Central memory CD8-positive, alpha-beta T cell (primary cell): ENCODE results near the gene PHF5A.
"Not testable (repeated sequence)": the region's sequence is repeated elsewhere in the genome, so short reads cannot be mapped to it uniquely, and the experiment has no call there.

Experiments
- ATAC-seq: fragments of 150-1000 bp; cut with Tn5 transposase; replicated peaks from 2 replicates; pipeline ENCODE4 v1.10.0; 2022; ENCODE audit warnings: mild to moderate bottlenecking, moderate FRiP score, moderate number of reproducible peaks; ENCODE audit not compliant: poor library complexity, severe bottlenecking; ENCODE audit errors: extremely low read depth
- DNase-seq, 2 donors: peaks; one replicate each; pipeline ENCODE4 v3.0.0; 2021; ENCODE audit warnings: low spot score in 2 of 2
- H3K27ac Mint-ChIP-seq: one replicate; pipeline ENCODE4 v1.8.0; 2022; ENCODE audit warnings: low read depth, mild to moderate bottlenecking, moderate library complexity, mixed read lengths
- H3K27me3 Mint-ChIP-seq: one replicate; pipeline ENCODE4 v1.8.0; 2022; ENCODE audit warnings: mixed read lengths
- H3K36me3 Mint-ChIP-seq: one replicate; pipeline ENCODE4 v1.8.0; 2022; ENCODE audit warnings: mild to moderate bottlenecking, moderate library complexity, mixed read lengths; ENCODE audit not compliant: insufficient read depth
- H3K4me1 Mint-ChIP-seq: one replicate; pipeline ENCODE4 v1.8.0; 2022; ENCODE audit warnings: mixed read lengths
- H3K4me3 Mint-ChIP-seq: one replicate; pipeline ENCODE4 v1.8.0; 2022; ENCODE audit warnings: mild to moderate bottlenecking, moderate library complexity, mixed read lengths
- H3K9me3 Mint-ChIP-seq: one replicate; pipeline ENCODE4 v1.8.0; 2022; ENCODE audit warnings: mixed read lengths

PHF5A gene

DNA sequence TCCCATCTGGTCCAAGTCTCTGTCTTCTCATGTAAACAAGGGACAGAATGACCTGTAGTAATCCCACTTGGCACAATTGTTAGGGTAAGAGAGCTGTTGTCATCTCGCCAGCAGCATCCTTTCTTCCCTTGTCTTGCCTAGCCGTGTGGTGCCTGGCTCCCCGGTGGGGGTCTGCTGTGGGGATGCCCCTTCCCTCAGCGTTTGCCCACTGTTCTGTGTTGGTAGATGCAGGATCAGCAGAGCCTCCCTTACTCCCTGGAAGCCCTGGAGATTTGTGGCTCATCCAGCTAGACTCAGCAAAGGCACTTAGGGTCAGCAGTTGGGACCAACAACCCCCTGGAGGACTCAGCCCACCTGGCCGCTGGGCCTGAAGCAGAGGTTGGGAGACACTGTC, 13.4 kb upstream of the PHF5A start:
- no peak for ATAC-seq
- no peak overlapping the region for H3K4me3 Mint-ChIP-seq
- no peak overlapping the region for H3K27ac Mint-ChIP-seq
- no peaks in the 10 kb centered on the region for H3K9me3 Mint-ChIP-seq
- no peak for DNase-seq
- no peaks in the 10 kb centered on the region for H3K27me3 Mint-ChIP-seq
- H3K36me3 Mint-ChIP-seq = peaks cover 10% of the 10 kb centered on the region
- peaks cover 53% of the 10 kb centered on the region for H3K4me1 Mint-ChIP-seq

DNA sequence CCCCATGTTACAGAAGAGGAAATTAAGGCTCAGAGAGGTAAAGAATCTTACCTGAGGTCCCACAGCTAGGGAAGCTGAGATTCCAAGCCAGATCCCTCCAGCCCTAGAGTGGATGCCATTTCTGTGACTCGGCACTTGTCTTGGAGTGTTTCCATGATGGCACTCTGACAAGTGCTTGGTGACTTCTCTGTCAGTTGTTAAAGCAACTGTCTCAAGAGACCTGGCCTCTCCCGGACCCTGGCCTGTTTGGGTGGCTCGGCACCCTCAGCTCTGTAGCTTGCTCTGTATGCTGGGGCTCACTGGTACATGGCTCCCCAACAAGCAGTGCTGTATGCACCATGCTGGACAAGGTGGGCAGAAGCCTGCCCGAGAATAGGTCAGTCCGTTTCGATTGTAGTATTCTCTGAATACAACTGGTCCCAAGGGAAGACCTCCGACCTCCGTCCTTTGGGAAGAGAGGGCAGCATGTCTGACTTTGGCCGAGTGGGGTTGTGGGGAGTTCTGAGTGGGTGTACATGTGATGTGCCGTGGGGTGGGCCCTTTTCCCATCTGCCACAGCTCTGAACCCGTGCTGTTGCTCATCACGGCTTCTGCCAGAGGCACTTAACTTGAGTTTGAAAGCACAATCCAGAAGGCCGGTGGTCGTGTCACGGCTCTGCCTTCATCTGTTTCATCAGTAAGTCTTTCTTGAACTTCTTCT, 12.8 kb upstream of the PHF5A start:
- H3K4me1 Mint-ChIP-seq = peaks cover 48% of the 10 kb centered on the region
- no peak overlapping the region for H3K27ac Mint-ChIP-seq
- no peak overlapping the region for H3K4me3 Mint-ChIP-seq
- ATAC-seq (no peak), DNase-seq (no peak)
- no peaks in the 10 kb centered on the region for H3K9me3 Mint-ChIP-seq
- no peaks in the 10 kb centered on the region for H3K27me3 Mint-ChIP-seq
- H3K36me3 Mint-ChIP-seq = peaks cover 9% of the 10 kb centered on the region

DNA sequence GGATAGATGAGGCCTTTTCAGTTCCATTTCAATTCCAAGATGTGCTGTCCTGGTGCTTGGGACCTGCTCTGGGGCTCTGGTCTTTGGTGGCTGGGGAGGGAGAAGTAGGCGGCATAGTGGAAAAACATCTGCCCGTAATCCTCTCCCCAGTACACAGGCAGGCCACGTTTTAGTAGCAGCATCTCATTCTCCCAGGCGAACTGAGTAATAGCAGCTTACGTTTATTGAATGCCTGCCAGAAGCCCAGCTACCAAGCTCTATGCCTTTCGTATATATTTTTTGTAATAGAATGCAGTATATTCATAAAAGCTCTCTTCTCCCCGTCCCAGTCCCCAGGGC, 11.9 kb upstream of the PHF5A start:
- ATAC-seq (no peak), DNase-seq (no peak)
- Mint-ChIP-seq H3K4me1 (peaks cover 43% of the 10 kb centered on the region), H3K27ac (peak overlapping the region; percentile 68), H3K36me3 (peaks cover 9% of the 10 kb centered on the region), H3K9me3 (no peaks in the 10 kb centered on the region), H3K27me3 (no peaks in the 10 kb centered on the region), H3K4me3 (no peak overlapping the region)

DNA sequence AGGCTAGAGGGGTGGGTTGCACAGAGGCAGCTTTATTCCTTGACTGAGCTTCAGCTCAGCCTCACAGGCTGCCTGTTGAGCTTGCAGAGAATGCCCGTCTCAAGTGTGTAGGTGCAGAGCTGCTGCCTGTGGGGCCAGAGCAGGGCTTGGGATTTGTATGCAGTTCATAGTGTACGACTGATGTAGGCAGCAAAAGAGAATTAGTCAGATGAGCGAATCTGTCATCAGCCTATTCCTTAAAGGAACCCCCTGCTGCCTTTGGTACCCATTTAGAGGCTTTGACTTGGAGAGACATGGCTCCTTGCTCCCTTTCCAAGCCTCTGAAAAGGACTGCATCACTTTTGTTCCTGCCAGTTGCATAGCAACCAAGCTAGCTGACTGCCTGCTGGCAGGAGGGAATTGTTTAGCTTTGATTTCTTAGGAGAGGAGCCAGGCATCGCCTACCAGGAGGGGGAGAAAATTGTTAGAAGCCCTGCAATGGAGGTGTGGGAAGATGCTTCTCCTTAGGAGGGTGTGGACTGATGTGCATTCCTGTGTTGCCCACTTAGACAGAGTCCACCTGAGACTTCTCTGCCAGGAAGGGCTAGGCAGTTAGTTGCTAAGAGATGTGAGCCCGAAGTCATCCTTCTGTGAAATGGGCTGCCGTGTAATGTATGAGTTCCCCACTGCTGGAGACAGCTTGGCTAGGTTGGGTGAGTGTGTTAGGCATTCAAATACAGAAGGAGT, 11.3 kb upstream of the PHF5A start:
- Mint-ChIP-seq H3K27me3 (no peaks in the 10 kb centered on the region), H3K36me3 (peaks cover 9% of the 10 kb centered on the region), H3K27ac (no peak overlapping the region)

DNA sequence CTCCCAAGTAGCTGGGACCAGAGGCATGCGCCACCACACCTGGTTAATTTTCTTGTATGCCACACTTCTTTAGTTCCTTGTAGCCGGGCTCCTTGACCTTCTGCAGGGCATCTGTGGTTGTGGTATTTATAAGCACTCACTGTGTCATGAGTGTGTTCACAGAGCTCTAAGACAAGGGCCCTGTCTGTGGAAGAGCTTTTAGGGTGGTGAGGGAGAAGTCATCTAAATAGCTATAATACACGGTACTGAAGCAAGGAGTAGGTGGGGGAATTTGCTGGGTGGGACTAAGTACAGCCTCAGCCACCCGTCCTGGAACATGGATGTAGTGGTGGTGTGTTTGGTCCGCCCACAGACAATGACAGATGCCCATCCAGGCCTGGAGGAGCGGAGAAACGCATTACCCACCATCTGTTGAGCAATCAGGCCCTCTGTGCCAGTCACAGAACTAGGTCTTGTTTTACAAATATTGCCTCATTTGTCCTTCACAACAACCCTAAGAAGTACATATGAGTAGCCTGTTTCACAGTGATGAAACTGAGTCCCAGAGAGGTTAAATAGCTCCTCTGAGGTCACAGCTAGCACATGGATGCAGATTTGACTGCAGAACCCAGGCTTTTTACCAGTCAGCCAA, 10.5 kb upstream of the PHF5A start:
- H3K4me3 Mint-ChIP-seq = no peak overlapping the region
- no peak for DNase-seq
- no peaks in the 10 kb centered on the region for H3K9me3 Mint-ChIP-seq
- no peaks in the 10 kb centered on the region for H3K27me3 Mint-ChIP-seq
- peaks cover 45% of the 10 kb centered on the region for H3K4me1 Mint-ChIP-seq
- H3K36me3 Mint-ChIP-seq = peaks cover 8% of the 10 kb centered on the region
- H3K27ac Mint-ChIP-seq = no peak overlapping the region
- ATAC-seq = no peak

More for the DNA sequence above, 11.3 kb upstream of the PHF5A start:
- no peak overlapping the region for H3K4me3 Mint-ChIP-seq
- H3K9me3 Mint-ChIP-seq = no peaks in the 10 kb centered on the region
- ATAC-seq (no peak), DNase-seq (no peak)
- H3K4me1 Mint-ChIP-seq = peaks cover 43% of the 10 kb centered on the region

DNA sequence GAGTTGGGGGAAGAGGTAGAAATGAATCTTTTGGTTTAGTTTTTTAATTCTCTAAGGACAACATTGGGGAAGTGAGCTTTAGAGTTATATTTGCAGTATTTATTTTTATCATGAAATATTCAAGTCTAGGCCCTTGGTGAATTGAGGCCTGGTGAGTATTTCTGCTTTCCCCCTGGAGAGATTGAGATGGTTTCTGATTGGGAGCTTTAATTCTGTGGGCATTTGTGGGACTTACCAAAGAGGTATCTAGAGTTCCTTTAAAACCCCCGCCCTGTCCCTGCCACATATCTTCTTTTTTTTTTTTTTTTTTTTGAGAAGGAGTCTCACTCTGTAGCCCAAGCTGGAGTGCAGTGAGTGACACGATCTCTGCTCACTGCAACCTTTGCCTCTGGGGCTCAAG, 10.0 kb upstream of the PHF5A start:
- H3K36me3 Mint-ChIP-seq = peaks cover 10% of the 10 kb centered on the region
- no peak overlapping the region for H3K27ac Mint-ChIP-seq
- DNase-seq (no peak), ATAC-seq (no peak)
- H3K9me3 Mint-ChIP-seq = no peaks in the 10 kb centered on the region
- peaks cover 47% of the 10 kb centered on the region for H3K4me1 Mint-ChIP-seq
- no peaks in the 10 kb centered on the region for H3K27me3 Mint-ChIP-seq
- no peak overlapping the region for H3K4me3 Mint-ChIP-seq

DNA sequence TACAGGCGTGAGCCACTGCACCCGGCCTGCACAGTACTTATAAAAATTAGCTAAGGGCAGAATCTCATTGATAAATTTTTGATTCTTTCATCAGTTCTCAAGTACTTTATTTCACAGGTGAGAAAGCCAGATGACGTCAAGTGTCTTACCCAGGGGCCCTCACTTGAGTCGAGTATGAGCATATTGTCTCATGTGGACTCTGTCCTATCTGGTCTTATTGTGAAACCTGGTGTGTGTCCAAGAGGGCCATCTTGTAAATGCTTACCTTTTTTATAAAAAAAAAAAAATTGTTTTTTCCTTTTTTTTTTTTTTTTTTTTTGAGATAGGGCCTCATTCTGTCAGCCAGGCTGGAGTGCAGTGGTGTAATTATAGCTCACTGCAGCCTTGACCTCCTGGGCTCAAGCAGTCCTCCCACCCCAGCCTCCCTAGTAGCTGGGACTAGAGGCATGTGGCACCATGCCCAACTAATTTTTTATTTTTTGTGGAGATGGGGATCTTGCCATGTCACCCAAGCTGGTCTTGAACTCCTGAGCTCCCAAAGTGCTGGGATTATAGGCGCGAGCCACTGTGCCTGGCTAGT, 6.5 kb upstream of the PHF5A start:
- H3K27ac Mint-ChIP-seq = no peak overlapping the region
- ATAC-seq (no peak), DNase-seq (no peak)
- peaks cover 15% of the 10 kb centered on the region for H3K36me3 Mint-ChIP-seq
- no peaks in the 10 kb centered on the region for H3K9me3 Mint-ChIP-seq
- H3K4me3 Mint-ChIP-seq = no peak overlapping the region
- peaks cover 38% of the 10 kb centered on the region for H3K4me1 Mint-ChIP-seq
- H3K27me3 Mint-ChIP-seq = no peaks in the 10 kb centered on the region

DNA sequence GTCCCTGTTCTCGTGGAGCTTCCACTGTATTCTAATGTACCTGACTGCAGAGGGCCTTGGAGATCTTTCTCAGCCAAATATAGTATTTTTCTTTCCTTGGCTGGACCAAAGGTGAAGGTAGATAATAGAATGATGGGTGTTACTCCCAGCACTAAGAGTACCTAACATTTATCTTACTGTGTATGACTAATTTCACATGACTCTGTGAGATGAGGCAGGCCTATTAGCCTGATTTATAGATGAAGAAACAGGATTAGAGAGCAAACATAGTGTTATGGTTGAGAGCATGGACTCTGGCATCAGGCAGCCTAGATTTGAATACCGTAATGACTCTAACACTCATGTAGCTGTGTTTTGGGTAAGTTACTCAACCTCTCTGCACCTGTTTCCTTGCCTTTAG, 3.1 kb upstream of the PHF5A start:
- Mint-ChIP-seq H3K27me3 (no peaks in the 10 kb centered on the region), H3K4me1 (peaks cover 43% of the 10 kb centered on the region), H3K27ac (no peak overlapping the region), H3K4me3 (no peak overlapping the region), H3K9me3 (no peaks in the 10 kb centered on the region), H3K36me3 (peaks cover 30% of the 10 kb centered on the region)
- DNase-seq (no peak), ATAC-seq (no peak)

DNA sequence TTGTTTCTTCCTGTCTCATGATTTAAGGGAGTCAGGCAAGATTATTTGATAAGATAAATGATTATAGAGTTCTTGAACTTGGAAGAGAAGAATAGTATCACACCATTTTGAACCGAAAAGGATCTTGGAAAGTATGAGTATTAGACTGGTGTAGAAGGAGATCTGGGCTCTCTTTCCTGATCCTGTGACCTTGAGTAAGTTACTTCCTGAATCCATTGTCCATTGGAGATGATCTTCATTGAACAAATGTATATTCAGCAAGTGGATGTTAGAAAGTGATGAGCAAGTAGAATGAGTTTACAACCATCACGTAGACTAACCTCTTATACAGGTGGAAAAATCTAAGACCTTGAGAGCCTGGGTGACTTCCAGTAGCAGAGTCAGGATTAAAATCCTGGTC, 2.4 kb upstream of the PHF5A start:
- no peak for ATAC-seq
- H3K27me3 Mint-ChIP-seq = no peaks in the 10 kb centered on the region
- no peak for DNase-seq
- peaks cover 33% of the 10 kb centered on the region for H3K36me3 Mint-ChIP-seq
- peak overlapping the region; percentile 82 for H3K27ac Mint-ChIP-seq
- no peaks in the 10 kb centered on the region for H3K9me3 Mint-ChIP-seq
- H3K4me3 Mint-ChIP-seq = peak overlapping the region; percentile 50
- H3K4me1 Mint-ChIP-seq = peaks cover 43% of the 10 kb centered on the region

DNA sequence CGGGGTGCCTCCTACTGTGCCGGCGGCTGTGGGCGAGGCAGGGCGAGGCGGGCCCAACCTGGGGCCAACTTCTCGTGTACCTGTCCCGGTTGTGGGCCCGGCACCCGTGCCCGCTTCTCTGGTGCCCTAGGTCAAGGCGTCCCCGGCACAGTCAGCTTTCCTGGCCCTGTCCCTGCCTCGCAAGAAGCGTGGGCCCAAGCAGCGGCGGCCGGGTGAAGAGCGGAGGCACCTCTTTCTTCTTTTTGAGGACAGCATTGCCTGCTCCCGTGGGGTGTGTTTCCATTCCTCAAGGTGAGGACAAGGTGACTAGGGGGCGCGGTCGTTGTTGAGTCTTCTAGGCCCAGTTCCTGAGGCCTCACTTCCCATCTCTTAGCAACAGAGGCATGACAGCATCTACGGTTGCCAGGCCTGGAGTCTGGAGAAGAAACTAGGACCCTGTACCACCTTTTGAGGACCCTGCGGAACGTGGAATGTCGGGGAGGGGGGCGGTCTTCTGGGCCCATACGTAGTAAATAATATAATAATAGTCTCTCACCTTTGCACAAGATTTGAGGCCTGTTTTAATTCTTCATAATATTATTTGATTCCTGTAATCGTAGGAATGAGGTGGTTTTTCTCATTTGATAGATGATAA, 843 bp upstream of the PHF5A start:
- ATAC-seq (peak; percentile 21), DNase-seq (no peak)
- peak overlapping the region; percentile 99 for H3K27ac Mint-ChIP-seq
- H3K4me1 Mint-ChIP-seq = peaks cover 43% of the 10 kb centered on the region
- peak overlapping the region; percentile 90 for H3K4me3 Mint-ChIP-seq
- peaks cover 42% of the 10 kb centered on the region for H3K36me3 Mint-ChIP-seq
- no peaks in the 10 kb centered on the region for H3K9me3 Mint-ChIP-seq
- no peaks in the 10 kb centered on the region for H3K27me3 Mint-ChIP-seq

DNA sequence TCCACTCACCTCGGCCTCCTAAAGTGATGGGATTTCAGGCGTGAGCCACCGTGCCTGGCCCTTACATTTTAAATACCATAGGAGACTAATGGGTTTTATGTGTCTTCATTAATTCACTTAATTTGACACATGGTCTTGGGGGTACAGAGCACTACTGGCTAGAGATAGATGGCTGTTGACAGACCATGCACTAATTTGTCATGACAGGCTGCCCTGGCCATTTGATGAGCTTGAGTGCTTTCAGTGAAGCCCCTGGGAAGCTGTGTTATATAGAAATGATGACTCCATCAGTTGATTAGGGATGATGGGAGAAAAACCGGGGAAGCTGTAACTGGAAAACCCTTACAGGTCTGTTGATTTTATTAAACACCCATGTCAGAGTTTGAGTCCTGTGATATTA, 6.6 kb downstream of the PHF5A start:
- ATAC-seq (no peak), DNase-seq (no peak)
- H3K4me1 Mint-ChIP-seq = peaks cover under 1% of the 10 kb centered on the region
- H3K9me3 Mint-ChIP-seq = no peaks in the 10 kb centered on the region
- no peaks in the 10 kb centered on the region for H3K27me3 Mint-ChIP-seq
- H3K36me3 Mint-ChIP-seq = peaks cover 56% of the 10 kb centered on the region
- H3K27ac Mint-ChIP-seq = no peak overlapping the region
- H3K4me3 Mint-ChIP-seq = no peak overlapping the region

DNA sequence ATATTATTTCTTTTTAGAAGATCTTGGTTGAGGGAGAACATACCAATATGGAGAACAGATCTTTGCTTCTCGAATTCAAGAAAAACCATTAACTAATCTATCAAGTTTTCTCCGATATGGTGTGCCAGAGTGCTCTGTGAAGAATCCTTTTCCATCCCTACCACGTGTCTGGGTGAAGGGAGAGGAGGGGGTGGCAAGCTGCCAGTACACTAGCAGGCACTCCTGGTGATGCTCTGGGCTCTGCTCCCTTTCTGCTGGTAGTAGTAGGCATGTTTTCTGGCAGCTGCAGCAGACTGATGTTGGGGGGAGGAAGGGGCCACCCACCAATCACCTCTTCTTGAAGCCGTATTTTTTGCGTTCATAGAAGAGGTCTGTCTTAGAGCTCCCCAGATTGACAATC, 8.4 kb downstream of the PHF5A start:
- not testable (repeated sequence) for ATAC-seq, H3K4me3 Mint-ChIP-seq, H3K27me3 Mint-ChIP-seq, H3K9me3 Mint-ChIP-seq, H3K27ac Mint-ChIP-seq, DNase-seq, H3K4me1 Mint-ChIP-seq
- peaks cover 51% of the 10 kb centered on the region for H3K36me3 Mint-ChIP-seq
